A549 (cell line): ENCODE measurements around the gene C1QTNF1. TPM values are rescaled to one million over a fixed set of nuclear protein-coding genes. Genes with fewer than 3 reads are reported as not detected.

ENCODE experiments used
- ATAC-seq, 2 experiments: fragments of 200-7000 bp in 1 of 2; fragments of >200 bp in 1 of 2; cut with Nextera tagmentation in 1 of 2; cut with Tn5 transposase in 1 of 2; 3 replicates each; pipeline versions ENCODE4 v1.8.0 to v1.9.1; 2018 to 2020; ENCODE audit warnings: mild to moderate bottlenecking in 1 of 2, moderate library complexity in 1 of 2
- CTCF ChIA-PET: fragments of 300-600 bp; sonication (Branson Sonifier 250); formaldehyde crosslinking; extraction: SDS; loops from one replicate; lab custom pipeline; 2021; ENCODE audit warnings: antibody characterized with exemption, inconsistent platforms; lab: Yijun Ruan, JAX
- POLR2A ChIA-PET: fragments of 350-600 bp; formaldehyde crosslinking; extraction: SDS; loops from one replicate; lab custom pipeline; 2021; ENCODE audit warnings: antibody characterized with exemption, inconsistent platforms; lab: Yijun Ruan, JAX
- DNase-seq, 2 experiments: peaks; one replicate each; pipeline versions ENCODE4 v3.0.0 to v3.0.0-alpha.2; 2011 to 2016; ENCODE audit warnings: low read depth in 1 of 2, low spot score in 1 of 2
- FAIRE-seq: peaks from 2 replicates; lab custom pipeline; 2011; peaks lifted over from hg19 to GRCh38; lab: Jason Lieb, UNC
- H3K27ac ChIP-seq, 2 experiments: fragments of >200 bp; sonication (Bioruptor Twin); formaldehyde crosslinking; 3 replicates each; pipeline ENCODE4 v1.5.1; 2016 to 2017
- H3K4me1 ChIP-seq: fragments of >200 bp; sonication (Bioruptor Twin); formaldehyde crosslinking; 3 replicates; pipeline ENCODE4 v1.6.1; 2016
- H3K4me2 ChIP-seq: fragments of >200 bp; sonication (Bioruptor Twin); formaldehyde crosslinking; 3 replicates; pipeline ENCODE4 v1.6.1; 2016
- H3K4me3 ChIP-seq: fragments of >200 bp; sonication (Bioruptor Twin); formaldehyde crosslinking; 3 replicates; pipeline ENCODE4 v1.5.1; 2016
- H3K9me3 ChIP-seq: fragments of >200 bp; sonication (Bioruptor Twin); formaldehyde crosslinking; 3 replicates; pipeline ENCODE4 v1.6.1; 2016
- CBX2 ChIP-seq: fragments of 200-600 bp; sonication (generic); IDR thresholded peaks from 2 replicates; pipeline ENCODE4 v1.6.1; 2016; ENCODE audit warnings: low read depth, mild to moderate bottlenecking, borderline replicate concordance
- CBX8 ChIP-seq: fragments of 200-600 bp; sonication (generic); IDR thresholded peaks from 2 replicates; pipeline ENCODE4 v1.6.1; 2016
- CEBPB ChIP-seq, 2 experiments: fragments of >200 bp in 1 of 2; sonication (Bioruptor Twin) in 1 of 2; formaldehyde crosslinking in 1 of 2; IDR thresholded peaks; 2 replicates each; pipeline ENCODE4 v1.6.1; 2012 to 2016
- CHD4 ChIP-seq: fragments of 200-600 bp; sonication (generic); IDR thresholded peaks from 2 replicates; pipeline ENCODE4 v1.6.1; 2016; ENCODE audit warnings: antibody characterized with exemption, mild to moderate bottlenecking, borderline replicate concordance
- EP300 ChIP-seq, 2 experiments: fragments of >200 bp; sonication (Bioruptor Twin); formaldehyde crosslinking; IDR thresholded peaks; 2 replicates in 1 of 2; 3 replicates in 1 of 2; pipeline ENCODE4 v1.6.1; 2016 to 2017
- ESRRA ChIP-seq: fragments of 150-350 bp; IDR thresholded peaks from 2 replicates; pipeline ENCODE4 v1.6.1; 2014; ENCODE audit warnings: mild to moderate bottlenecking, low read length, borderline replicate concordance
- GATA3 ChIP-seq: IDR thresholded peaks from 2 replicates; pipeline ENCODE4 v1.6.1; 2012; ENCODE audit warnings: borderline replicate concordance
- HOXA7 ChIP-seq: fragments of 250-450 bp; sonication (Bioruptor Pico); IDR thresholded peaks from 2 replicates; pipeline ENCODE4 v1.5.0; 2020; ENCODE audit warnings: mild to moderate bottlenecking, moderate library complexity
- HOXB13 ChIP-seq: fragments of 250-450 bp; sonication (Bioruptor Pico); IDR thresholded peaks from 2 replicates; pipeline ENCODE4 v1.5.0; 2020; ENCODE audit warnings: low read depth, mild to moderate bottlenecking, moderate library complexity
- KDM5A ChIP-seq: fragments of 200-600 bp; sonication (generic); IDR thresholded peaks from 2 replicates; pipeline ENCODE4 v1.6.1; 2016; ENCODE audit warnings: antibody characterized with exemption, mild to moderate bottlenecking
- MYC ChIP-seq: IDR thresholded peaks from 2 replicates; pipeline ENCODE4 v1.6.1; 2012; ENCODE audit warnings: mild to moderate bottlenecking, inconsistent platforms, low read length, improper control_type of control experiment, borderline replicate concordance
- SMC3 ChIP-seq: fragments of >200 bp; sonication (Bioruptor Twin); formaldehyde crosslinking; IDR thresholded peaks from 3 replicates; pipeline ENCODE4 v1.6.1; 2018; ENCODE audit warnings: inconsistent platforms
- SREBF2 ChIP-seq: fragments of 450-650 bp; IDR thresholded peaks from 2 replicates; pipeline ENCODE4 v1.6.1; 2014; ENCODE audit warnings: mild to moderate bottlenecking, moderate library complexity
- TP53 ChIP-seq: fragments of 250-450 bp; sonication (Bioruptor Pico); IDR thresholded peaks from 2 replicates; pipeline ENCODE4 v1.5.0; 2021; ENCODE audit warnings: mild to moderate bottlenecking, moderate library complexity
- ZNF302 ChIP-seq: fragments of 250-450 bp; sonication (Bioruptor Pico); IDR thresholded peaks from 2 replicates; pipeline ENCODE4 v1.9.0; 2021; ENCODE audit warnings: inconsistent platforms, mild to moderate bottlenecking, moderate library complexity
- ZSCAN20 ChIP-seq: fragments of 250-450 bp; sonication (Bioruptor Pico); IDR thresholded peaks from 2 replicates; pipeline ENCODE4 v1.8.0; 2022; ENCODE audit warnings: mild to moderate bottlenecking, moderate library complexity
- WGBS: methylation state at CpG from one replicate; pipeline ENCODE4 v1.1.6; 2017; ENCODE audit errors: missing lambda C conversion rate; 5-methylcytosine and 5-hydroxymethylcytosine counted together
- polyA plus RNA-seq, 4 experiments: library from polyadenylated mRNA; depleted of rRNA in 3 of 4; stranded (reverse); fragments of >200 nt; fragmentation: RNase III in 1 of 4; extraction: RNeasy Plus Mini Kit Qiagen cat#74134 plus additional on column Dnase treatment in 1 of 4; gene quantifications; 2 replicates in 3 of 4; 3 replicates in 1 of 4; pipeline ENCODE4 v1.2.3, GENCODE V29; 2011 to 2017
- TF ChIP-seq, protein P1 (sequence below): fragments of >200 bp; sonication (Bioruptor Twin); formaldehyde crosslinking; IDR thresholded peaks from 3 replicates; pipeline ENCODE4 v1.5.1; 2016
- TF ChIP-seq, protein P2 (sequence below): IDR thresholded peaks from 2 replicates; pipeline ENCODE4 v1.6.1; 2012
- TF ChIP-seq, protein P3 (sequence below): fragments of >200 bp; sonication (Bioruptor Twin); formaldehyde crosslinking; IDR thresholded peaks from 2 replicates; pipeline ENCODE4 v1.6.1; 2016
- TF ChIP-seq, protein P4 (sequence below): IDR thresholded peaks from 2 replicates; pipeline ENCODE4 v1.6.1; 2012; ENCODE audit warnings: low read depth, borderline replicate concordance

The C1QTNF1 gene
- polyA plus RNA-seq, 2 of the 4 experiments (the other 2 are of a cell fraction) = 10.2 to 26.1 TPM

DNA sequence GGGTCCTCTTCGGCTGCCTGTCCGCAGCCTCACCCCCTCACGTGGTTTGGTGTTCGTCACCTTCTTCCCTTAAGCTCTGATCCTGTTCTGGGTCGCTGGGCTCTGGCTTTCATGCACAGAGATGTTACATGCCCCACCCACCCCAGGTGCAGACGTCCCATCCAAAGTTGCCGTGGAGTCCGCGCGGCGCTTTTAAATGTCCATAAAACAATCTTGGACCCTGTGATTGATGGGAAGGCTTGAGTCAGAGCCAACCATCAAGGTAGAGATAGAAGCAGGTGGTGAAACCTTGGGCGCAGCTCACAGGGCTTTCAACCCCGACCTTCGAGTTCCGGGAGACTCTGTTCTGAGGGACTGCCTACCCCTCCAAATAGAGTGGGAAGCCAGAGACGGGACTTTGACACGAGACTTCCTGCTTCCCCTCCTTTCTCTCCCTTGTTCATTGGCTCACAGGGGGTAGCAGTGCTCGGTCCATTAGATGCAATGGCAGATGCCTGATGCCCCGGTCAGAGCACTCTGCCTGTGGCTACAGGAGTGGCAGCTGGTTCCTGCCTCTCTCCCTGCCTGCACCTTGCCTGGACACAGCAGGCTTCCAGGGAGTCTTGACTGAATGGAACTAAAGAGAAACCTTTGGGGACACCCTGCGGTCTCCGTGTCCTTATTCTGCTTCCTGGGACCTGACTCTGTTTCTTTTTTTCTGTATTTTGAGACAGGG is 54.7 kb downstream of the C1QTNF1 start:
- FAIRE-seq = no peak
- H3K27ac ChIP-seq = no peak overlapping the region
- no peak overlapping the region for H3K4me3 ChIP-seq
- peaks cover 12% of the 10 kb centered on the region; the same call in 2 of the 3 replicates for H3K4me1 ChIP-seq
- ChIA-PET CTCF (interaction anchor here (1.6 to 19.8 kb wide), 6 partner anchors 7 to 629 kb away, joined by 4 to 555 read pairs (median 174); no protein-coding TSS in a partner anchor), POLR2A (no interaction called here)
- TF ChIP-seq SMC3 (no peak), ZSCAN20 (CRISPR knock-in tag) (no peak), GATA3 (no peak), HOXB13 (no peak)
- TF ChIP-seq, protein P1, sequence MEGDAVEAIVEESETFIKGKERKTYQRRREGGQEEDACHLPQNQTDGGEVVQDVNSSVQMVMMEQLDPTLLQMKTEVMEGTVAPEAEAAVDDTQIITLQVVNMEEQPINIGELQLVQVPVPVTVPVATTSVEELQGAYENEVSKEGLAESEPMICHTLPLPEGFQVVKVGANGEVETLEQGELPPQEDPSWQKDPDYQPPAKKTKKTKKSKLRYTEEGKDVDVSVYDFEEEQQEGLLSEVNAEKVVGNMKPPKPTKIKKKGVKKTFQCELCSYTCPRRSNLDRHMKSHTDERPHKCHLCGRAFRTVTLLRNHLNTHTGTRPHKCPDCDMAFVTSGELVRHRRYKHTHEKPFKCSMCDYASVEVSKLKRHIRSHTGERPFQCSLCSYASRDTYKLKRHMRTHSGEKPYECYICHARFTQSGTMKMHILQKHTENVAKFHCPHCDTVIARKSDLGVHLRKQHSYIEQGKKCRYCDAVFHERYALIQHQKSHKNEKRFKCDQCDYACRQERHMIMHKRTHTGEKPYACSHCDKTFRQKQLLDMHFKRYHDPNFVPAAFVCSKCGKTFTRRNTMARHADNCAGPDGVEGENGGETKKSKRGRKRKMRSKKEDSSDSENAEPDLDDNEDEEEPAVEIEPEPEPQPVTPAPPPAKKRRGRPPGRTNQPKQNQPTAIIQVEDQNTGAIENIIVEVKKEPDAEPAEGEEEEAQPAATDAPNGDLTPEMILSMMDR = no peak
- TF ChIP-seq, protein P2, sequence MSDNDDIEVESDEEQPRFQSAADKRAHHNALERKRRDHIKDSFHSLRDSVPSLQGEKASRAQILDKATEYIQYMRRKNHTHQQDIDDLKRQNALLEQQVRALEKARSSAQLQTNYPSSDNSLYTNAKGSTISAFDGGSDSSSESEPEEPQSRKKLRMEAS = no peak
- no peak overlapping the region for H3K4me2 ChIP-seq
- DNase-seq = no peak
- no peaks in the 10 kb centered on the region for H3K9me3 ChIP-seq
- ATAC-seq = no peak
- WGBS = 96% methylated on average over 21 of the region's 21 CpGs

DNA sequence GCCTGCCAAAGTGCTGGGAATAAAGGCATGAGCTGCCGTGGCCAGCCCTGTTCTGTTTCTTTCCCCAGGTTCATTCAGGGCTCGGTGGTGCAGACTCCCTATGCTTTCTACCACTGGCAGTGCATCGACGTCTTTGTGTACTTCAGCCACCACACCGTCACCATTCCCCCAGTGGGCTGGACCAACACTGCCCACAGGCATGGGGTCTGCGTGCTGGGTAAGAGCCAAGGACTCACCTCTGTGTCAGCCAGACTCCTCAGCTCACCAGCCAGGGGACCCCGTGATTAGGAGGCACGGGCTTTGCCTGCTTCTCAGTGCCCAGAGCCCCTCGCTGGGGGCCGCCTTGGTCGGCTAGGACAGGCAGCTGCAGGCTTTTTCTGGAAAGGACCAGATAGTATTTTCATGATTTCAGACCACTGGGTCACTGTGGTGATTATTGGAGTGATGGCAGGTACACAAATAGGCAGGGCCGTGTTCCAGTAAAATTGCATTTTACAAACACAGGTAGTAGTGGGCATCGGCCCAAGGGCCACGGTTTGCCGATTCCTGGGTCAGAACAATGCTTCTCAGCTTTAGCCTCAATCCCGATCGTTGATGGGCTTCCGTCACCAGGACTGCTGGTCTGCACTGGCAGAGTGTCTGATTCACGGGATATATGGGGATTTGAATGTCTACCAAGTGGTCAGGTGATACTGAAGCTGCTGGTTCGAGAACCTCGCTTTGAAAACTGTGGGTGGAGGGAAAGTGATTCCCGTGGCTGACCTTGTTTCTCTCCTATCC is 55.6 kb downstream of the C1QTNF1 start:
- POLR2A ChIA-PET = no interaction called here
- no peak for FAIRE-seq
- ATAC-seq = no peak
- TF ChIP-seq CBX8 (no peak), TP53 (CRISPR knock-in tag) (no peak), MYC (no peak), ESRRA (no peak), ZSCAN20 (CRISPR knock-in tag) (no peak), HOXA7 (CRISPR knock-in tag) (no peak), EP300 (IDR thresholded peaks at IDR 0.05) (no peak), CBX2 (no peak)
- TF ChIP-seq, protein P3, sequence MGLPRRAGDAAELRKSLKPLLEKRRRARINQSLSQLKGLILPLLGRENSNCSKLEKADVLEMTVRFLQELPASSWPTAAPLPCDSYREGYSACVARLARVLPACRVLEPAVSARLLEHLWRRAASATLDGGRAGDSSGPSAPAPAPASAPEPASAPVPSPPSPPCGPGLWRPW = no peak
- TF ChIP-seq, protein P4, sequence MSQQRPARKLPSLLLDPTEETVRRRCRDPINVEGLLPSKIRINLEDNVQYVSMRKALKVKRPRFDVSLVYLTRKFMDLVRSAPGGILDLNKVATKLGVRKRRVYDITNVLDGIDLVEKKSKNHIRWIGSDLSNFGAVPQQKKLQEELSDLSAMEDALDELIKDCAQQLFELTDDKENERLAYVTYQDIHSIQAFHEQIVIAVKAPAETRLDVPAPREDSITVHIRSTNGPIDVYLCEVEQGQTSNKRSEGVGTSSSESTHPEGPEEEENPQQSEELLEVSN = no peak
- DNase-seq = no peak
- WGBS = 93% methylated on average over 22 of the region's 22 CpGs
- Histone ChIP-seq H3K9me3 (no peaks in the 10 kb centered on the region), H3K4me1 (peaks cover 9% of the 10 kb centered on the region; the same call in 2 of the 3 replicates), H3K27ac (no peak overlapping the region), H3K4me2 (no peak overlapping the region), H3K4me3 (no peak overlapping the region)
- CTCF ChIA-PET = interaction anchor here (0.9 to 19.8 kb wide), 7 partner anchors 6 to 628 kb away, joined by 3 to 555 read pairs (median 147); no protein-coding TSS in a partner anchor

DNA sequence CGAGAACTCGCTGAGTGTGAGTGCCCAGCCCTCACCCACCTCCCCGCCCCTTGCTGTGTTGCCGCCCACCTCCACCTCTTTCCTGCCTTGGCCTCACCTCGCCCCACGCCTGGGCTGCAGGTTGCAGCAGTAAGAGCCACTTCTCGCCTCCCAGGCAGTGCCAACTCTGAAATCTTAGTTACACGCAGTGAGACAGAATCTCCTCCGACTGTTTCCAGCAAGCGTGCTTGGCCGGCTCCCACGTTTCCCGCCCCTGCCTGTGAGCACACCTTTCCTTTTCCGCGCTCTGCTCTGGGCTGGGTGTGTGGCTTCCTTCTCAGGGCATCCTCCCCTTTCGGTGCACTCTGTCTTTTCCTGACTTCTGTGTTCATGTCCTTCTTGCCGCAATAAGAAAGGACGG is 56.4 kb downstream of the C1QTNF1 start:
- no peaks in the 10 kb centered on the region for H3K9me3 ChIP-seq
- H3K27ac ChIP-seq = no peak overlapping the region
- DNase-seq = no peak
- no peak for TF ChIP-seq HOXB13
- TF ChIP-seq HOXA7 (CRISPR knock-in tag) = no peak
- TF ChIP-seq KDM5A = no peak
- no peak for TF ChIP-seq CEBPB (IDR thresholded peaks at IDR 0.05)
- TF ChIP-seq CHD4 = no peak
- TF ChIP-seq ZNF302 (CRISPR knock-in tag) = no peak
- no peak for TF ChIP-seq SREBF2
- no peak for FAIRE-seq
- H3K4me2 ChIP-seq = no peak overlapping the region
- ChIA-PET POLR2A (no interaction called here), CTCF (interaction anchor here (0.9 to 19.8 kb wide), 6 partner anchors 31 to 627 kb away, joined by 3 to 555 read pairs (median 102); no protein-coding TSS in a partner anchor)
- no peak for ATAC-seq
- WGBS = 94% methylated on average over 18 of the region's 18 CpGs
- H3K4me1 ChIP-seq = peaks cover 8% of the 10 kb centered on the region; the same call in 2 of the 3 replicates
- no peak overlapping the region for H3K4me3 ChIP-seq
